ELR (cell line): ENCODE data around the gene WDR89.
"Not testable (repeated sequence)": the region's sequence is repeated elsewhere in the genome, so short reads cannot be mapped to it uniquely, and the experiment has no call there.

Source experiments
- DNase-seq: peaks from one replicate; pipeline ENCODE4 v3.0.0-alpha.2; 2015; ENCODE audit warnings: low read depth

Gene WDR89

GRCh38 chr14:63594455-63595372, 47.0 kb downstream of the WDR89 start:
- no peak for DNase-seq

DNA sequence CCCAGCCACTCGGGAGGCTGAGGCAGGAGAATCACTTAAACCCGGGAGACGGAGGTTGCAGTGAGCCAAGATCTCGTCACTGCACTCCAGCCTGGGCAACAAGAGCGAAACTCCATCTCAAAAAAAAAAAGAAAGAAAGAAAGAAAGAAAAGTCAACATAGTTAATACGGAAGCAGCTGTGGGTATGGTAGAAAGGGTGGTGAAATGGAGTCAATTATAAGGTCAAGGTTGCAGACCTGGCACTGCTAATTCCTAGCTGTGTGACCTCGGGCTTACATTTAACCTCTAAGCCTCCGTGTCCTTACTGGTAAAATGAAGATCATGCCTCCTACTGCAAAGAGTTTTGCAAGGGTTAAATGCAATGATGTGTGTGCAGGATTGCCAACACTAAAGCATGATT, 58.6 kb downstream of the WDR89 start:
- not testable (repeated sequence) for DNase-seq

DNA sequence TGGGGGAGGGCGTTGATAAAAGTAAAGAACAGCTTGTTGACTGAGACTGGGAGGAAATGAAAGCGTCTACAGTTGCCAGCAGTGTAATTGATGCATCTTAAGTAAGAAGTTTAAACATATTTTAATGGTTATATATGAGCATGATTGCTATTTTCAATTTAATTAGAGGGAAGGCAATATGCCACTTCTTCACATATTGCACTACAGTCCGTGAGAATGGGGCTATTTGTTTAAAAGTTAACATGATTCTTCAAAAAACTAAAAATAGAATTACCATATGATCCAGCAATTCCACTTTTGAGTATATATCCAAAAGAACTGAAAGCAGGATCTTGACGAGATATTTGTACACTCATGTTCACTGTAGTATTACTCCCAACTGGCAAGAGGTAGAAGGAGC, 60.2 kb downstream of the WDR89 start:
- DNase-seq = no peak

DNA sequence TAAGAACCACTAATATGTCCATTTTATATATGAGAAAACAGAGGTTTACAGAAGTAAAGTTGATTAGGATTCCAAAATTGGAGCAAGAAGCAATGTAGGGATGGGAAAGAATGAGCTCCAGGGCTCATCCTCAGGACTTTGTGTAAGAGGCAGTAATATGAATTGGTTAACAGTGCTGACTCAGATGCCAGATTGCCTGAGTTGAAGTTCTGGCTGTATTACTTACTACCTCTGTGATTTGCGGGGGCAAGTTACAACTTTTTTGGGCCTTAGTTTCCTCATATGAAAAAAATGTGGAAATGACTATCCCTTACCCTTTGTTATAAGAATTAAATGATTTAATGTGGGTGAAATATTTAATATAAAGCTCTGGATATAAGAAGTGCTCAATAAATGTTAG, 63.4 kb downstream of the WDR89 start:
- DNase-seq = no peak

DNA sequence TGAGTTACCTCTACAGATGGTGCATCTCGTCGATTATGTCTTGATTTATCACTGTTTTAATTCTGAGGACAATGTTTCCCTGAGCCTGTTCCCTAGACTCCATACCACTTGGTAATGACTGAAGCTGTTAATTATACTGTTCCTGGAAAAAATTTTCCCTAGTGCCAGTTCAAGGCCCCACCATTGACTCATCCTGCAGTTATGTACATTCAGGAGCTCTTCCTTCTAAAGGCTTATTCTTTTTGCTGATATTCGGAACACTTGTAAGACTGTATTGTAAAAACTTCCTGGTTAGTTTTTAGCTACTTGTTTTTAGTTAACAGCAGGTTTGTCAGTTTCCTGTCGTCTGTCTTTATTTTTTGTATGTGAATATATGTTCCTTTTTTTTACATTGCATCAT, 68.1 kb downstream of the WDR89 start:
- DNase-seq = peak; percentile 45

GRCh38 chr14:63565448-63565847, 76.2 kb downstream of the WDR89 start:
- DNase-seq = no peak

DNA sequence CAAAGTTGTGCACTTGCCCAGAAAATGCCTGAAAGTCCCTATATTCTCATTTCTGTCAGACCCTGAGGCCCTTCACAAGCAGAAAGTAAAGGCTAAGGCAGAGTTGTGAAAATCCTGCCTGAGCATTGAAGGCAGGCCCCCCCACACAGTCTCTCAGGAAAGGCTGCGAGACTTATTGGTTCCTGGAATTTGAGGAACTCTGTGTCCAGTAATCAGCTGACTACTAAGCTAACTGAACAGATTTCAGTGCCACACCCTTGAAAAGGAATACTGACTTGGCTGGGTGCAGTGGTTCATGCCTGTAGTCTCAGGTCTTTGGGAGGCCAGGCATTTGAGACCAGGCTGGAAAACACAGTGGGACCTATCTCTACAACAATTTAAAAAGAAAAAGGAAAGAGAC, 77.4 kb downstream of the WDR89 start:
- DNase-seq = no peak

DNA sequence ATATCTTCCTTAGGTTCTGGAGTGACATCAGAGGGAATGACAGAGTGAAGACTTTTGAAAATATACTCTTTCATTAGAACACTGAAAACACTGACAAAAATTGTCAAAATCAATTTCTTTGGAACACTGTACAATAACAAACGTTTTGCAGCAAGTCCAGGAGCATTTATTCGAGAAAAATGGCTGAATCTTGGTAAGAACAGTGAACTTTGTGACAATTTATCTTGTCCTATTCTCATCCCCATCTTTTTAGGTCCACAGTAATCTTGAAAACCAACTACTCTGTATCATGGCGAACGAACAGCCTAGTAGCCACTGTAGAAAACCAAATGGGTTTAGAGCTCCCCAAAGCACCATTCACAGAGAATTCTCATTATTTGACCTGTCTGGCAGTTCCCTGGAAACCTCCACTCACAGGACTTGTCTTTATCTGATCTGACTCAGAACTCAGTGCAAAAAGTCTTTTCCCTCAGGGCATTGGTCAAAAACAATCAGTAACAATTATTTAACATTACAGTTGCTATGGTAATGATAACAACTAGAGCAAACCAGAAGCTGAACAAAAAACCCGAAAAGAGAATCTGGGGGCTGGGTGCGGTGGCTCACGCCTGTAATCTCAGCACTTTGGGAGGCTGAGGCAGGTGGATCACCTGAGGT, 78.2 kb downstream of the WDR89 start:
- peak; percentile 62 for DNase-seq

DNA sequence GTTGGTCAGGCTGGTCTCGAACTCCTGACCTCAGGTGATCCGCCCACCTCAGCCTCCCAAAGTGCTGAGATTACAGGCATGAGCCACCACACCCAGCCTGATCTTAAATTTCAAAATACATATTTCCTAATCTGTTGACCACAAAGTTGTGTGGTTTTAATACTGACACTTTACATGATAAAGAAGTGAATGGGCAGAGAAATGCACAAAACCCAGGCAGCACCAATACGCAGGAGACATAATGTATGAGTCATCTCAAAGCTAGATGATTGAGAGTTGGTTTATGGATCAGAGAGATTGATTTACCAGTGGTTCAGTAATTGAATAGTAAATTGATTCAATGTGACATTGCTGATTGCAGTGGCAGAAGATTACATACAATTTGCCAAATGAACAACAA, 79.3 kb downstream of the WDR89 start:
- DNase-seq = no peak

GRCh38 chr14:63555572-63555971, 86.1 kb downstream of the WDR89 start:
- DNase-seq = no peak

DNA sequence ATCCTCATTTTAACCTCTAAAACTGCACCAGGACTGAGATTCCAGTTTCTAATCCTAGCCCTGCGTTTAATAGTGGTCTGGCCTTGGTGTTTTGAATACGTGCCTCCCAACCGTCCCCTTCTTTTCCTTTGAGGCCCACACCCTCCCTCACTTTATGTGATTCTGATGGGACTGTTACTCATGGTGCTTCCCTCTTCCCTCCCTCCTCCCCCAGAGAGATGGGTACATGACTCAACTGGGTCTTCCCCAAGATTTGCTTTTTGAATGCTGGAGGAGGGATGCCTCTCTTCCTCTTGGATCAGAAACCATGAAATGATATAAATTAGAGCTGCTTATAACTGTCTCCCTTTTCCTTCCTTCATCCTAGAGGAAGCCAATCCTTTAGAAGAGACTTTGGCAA, 90.3 kb downstream of the WDR89 start:
- peak; percentile 64 for DNase-seq

DNA sequence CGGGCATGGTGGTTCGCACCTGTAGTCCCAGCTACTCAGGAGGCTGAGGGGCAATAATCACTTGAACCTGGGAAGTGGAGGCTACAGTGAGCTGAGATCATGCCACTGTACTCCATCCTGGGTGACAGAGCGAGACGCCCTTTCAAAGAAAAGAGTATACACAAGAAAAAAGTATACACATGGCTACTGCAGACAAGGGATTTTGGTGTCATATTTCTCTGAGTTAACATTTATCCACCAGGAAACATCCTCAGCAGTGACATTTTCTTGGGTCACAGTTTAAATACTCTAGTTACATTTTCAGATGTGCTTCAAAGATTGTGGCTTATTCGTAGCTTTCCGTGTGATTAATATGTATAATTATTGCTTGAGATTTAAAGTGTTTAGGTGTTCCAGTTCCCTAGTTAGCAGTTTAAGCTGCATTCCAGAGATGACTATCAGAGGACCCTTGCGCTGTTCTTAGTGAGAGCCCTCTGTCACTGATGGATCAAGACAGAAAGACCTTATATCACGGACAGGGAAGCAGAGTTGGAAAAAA, 93.8 kb downstream of the WDR89 start:
- no peak for DNase-seq
